GM12892 (cell line): ENCODE results near the gene SLC2A3.

Source experiments
- POLR2A ChIP-seq: IDR thresholded peaks from 2 replicates; pipeline ENCODE4 v1.6.1; 2011; ENCODE audit warnings: low read depth, low read length, control low read depth
- POLR2AphosphoS5 ChIP-seq: IDR thresholded peaks from 2 replicates; pipeline ENCODE4 v1.6.1; 2011; ENCODE audit warnings: low read depth, low read length, control low read depth

DNA sequence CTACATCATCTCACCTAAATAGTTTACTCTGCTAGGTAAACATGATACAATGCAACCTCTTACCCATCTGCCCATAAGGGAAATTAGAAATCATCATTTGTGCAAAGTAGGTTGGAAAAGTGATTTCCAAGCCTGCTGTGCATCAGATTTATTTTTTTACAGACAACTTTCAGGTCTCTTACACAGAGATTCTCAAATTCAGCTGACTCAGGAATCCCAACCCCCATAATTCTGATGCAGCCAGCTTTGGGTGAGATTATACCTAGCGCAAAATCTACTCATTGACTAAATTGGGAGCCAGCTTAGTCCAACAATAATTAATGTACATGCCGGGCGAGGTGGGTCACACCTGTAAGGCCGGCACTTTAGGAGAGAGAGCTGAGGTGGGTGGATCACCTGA lies 8.5 kb downstream of the SLC2A3 start:
- no peak for TF ChIP-seq POLR2A
- TF ChIP-seq POLR2AphosphoS5: no peak
